SU-DHL-6 (cell line): ENCODE data around the gene CLTCL1.

Experiments used
- EZH2phosphoT487 ChIP-seq: fragments of 200-600 bp; sonication (generic), shearing (Covaris generic); conservative IDR thresholded peaks from 2 replicates; pipeline ENCODE4 v1.6.1; 2018; ENCODE audit warnings: mild to moderate bottlenecking, antibody characterized with exemption, low read length, moderate library complexity, mixed read lengths
- TF ChIP-seq, protein P1 (sequence below): fragments of 200-600 bp; sonication (generic); IDR thresholded peaks from one replicate; pipeline ENCODE4 v1.5.1; 2017; ENCODE audit warnings: antibody characterized with exemption, mild to moderate bottlenecking, low read length, moderate library complexity; ENCODE audit not compliant: insufficient read depth, poor library complexity, severe bottlenecking

DNA sequence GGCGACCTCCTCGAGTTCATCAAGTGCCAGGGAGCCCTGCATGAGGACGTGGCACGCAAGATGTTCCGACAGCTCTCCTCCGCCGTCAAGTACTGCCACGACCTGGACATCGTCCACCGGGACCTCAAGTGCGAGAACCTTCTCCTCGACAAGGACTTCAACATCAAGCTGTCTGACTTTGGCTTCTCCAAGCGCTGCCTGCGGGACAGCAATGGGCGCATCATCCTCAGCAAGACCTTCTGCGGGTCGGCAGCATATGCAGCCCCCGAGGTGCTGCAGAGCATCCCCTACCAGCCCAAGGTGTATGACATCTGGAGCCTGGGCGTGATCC is 159.9 kb downstream of the CLTCL1 start:
- TF ChIP-seq, protein P1, sequence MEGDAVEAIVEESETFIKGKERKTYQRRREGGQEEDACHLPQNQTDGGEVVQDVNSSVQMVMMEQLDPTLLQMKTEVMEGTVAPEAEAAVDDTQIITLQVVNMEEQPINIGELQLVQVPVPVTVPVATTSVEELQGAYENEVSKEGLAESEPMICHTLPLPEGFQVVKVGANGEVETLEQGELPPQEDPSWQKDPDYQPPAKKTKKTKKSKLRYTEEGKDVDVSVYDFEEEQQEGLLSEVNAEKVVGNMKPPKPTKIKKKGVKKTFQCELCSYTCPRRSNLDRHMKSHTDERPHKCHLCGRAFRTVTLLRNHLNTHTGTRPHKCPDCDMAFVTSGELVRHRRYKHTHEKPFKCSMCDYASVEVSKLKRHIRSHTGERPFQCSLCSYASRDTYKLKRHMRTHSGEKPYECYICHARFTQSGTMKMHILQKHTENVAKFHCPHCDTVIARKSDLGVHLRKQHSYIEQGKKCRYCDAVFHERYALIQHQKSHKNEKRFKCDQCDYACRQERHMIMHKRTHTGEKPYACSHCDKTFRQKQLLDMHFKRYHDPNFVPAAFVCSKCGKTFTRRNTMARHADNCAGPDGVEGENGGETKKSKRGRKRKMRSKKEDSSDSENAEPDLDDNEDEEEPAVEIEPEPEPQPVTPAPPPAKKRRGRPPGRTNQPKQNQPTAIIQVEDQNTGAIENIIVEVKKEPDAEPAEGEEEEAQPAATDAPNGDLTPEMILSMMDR: no peak
- no peak for TF ChIP-seq EZH2phosphoT487
